Small intestine (tissue), 7 donors: Measurements from ENCODE around the gene MAP1LC3B. TPM values are rescaled to one million over a fixed set of nuclear protein-coding genes. Genes with fewer than 3 reads are reported as not detected.

Experiments
- DNase-seq, 2 donors: peaks; one replicate each; pipeline versions ENCODE4 v3.0.0 to v3.0.0-alpha.2; 2013
- FAIRE-seq: peaks from 2 replicates; lab custom pipeline; 2012; peaks lifted over from hg19 to GRCh38; lab: Jason Lieb, UNC
- H3K27ac ChIP-seq, 3 donors: one replicate each; pipeline ENCODE4 v1.5.1; 2013; ENCODE audit warnings: low read length in 2 of 3, mild to moderate bottlenecking in 2 of 3, control low read depth in 1 of 3, inconsistent platforms in 1 of 3, low read depth in 1 of 3, moderate library complexity in 1 of 3
- H3K27me3 ChIP-seq, 3 donors: one replicate each; pipeline ENCODE4 v1.6.1; 2013; ENCODE audit warnings: low read length in 3 of 3, inconsistent platforms in 1 of 3; ENCODE audit not compliant: control insufficient read depth in 3 of 3, insufficient read depth in 3 of 3
- H3K36me3 ChIP-seq, 3 donors: one replicate each; pipeline ENCODE4 v1.6.1; 2013; ENCODE audit warnings: low read length in 3 of 3, inconsistent platforms in 1 of 3, low read depth in 1 of 3, mild to moderate bottlenecking in 1 of 3, moderate library complexity in 1 of 3; ENCODE audit not compliant: control insufficient read depth in 3 of 3, insufficient read depth in 2 of 3
- H3K4me1 ChIP-seq, 3 donors: one replicate each; pipeline ENCODE4 v1.6.1; 2013; ENCODE audit warnings: low read length in 2 of 3, inconsistent platforms in 1 of 3, low read depth in 1 of 3, mild to moderate bottlenecking in 1 of 3, moderate library complexity in 1 of 3; ENCODE audit not compliant: control insufficient read depth in 3 of 3, insufficient read depth in 2 of 3
- H3K4me3 ChIP-seq, 3 donors: one replicate each; pipeline ENCODE4 v1.5.1; 2013; ENCODE audit warnings: low read length in 3 of 3, control low read depth in 1 of 3, inconsistent platforms in 1 of 3, low read depth in 1 of 3, mild to moderate bottlenecking in 1 of 3, moderate library complexity in 1 of 3
- H3K9me3 ChIP-seq, 2 donors: one replicate each; pipeline ENCODE4 v1.6.1; 2013; ENCODE audit warnings: low read depth in 1 of 2, low read length in 1 of 2; ENCODE audit not compliant: control insufficient read depth in 2 of 2, insufficient read depth in 1 of 2
- WGBS, 3 donors: extraction: QIAGEN DNeasy Blood & Tissue Kit; methylation state at CpG; one replicate each; pipeline ENCODE4 v1.1.7; 2013; 5-methylcytosine and 5-hydroxymethylcytosine counted together
- polyA plus RNA-seq, 4 donors: library from polyadenylated mRNA; stranded (reverse) in 3 of 4; unstranded in 1 of 4; fragments of 200-250 nt in 3 of 4; fragments of 120-200 nt in 1 of 4; gene quantifications; one replicate each; pipeline versions ENCODE4 v1.2.1 to v1.2.3, GENCODE V29; 2013
- donor health status: healthy with polysubstance abuse.
- donor health status: control.
- donor health status: control.
- donor health status: Bipolar disorder and iron deficiency.
- donor health status: healthy.

The MAP1LC3B gene
- polyA plus RNA-seq, 4 donors = 35.1 to 61.1 (median 46.9) TPM

- H3K9me3 ChIP-seq = no peaks in the 10 kb centered on the region
- H3K27me3 ChIP-seq = no peaks in the 10 kb centered on the region
- peak overlapping the region in 2 of 3 donors; percentile 17 to 68 for H3K27ac ChIP-seq
- H3K36me3 ChIP-seq = peaks cover 2 to 70% (median 14%) of the 10 kb centered on the region in 3 donors
- peaks cover 0 to 2% (median 0%) of the 10 kb centered on the region in 3 donors for H3K4me1 ChIP-seq
- no peak overlapping the region for H3K4me3 ChIP-seq
- DNase-seq (no peak), FAIRE-seq (no peak)
- WGBS, 3 donors = 95 to 96% (median 95%) methylated on average over 27 to 28 of the region's 28 CpGs
These were observed 46.3 kb upstream of the MAP1LC3B start for GRCh38 chr16:87345726-87346424.

GRCh38 chr16:87346517-87347060 is 45.5 kb upstream of the MAP1LC3B start:
- 94% methylated on average over 21 of the region's 21 CpGs for WGBS, 3 donors
- Histone ChIP-seq H3K27ac (no peak overlapping the region), H3K36me3 (peaks cover 2 to 70% (median 14%) of the 10 kb centered on the region in 3 donors), H3K4me3 (no peak overlapping the region), H3K4me1 (peaks cover 0 to 2% (median 0%) of the 10 kb centered on the region in 3 donors), H3K9me3 (no peaks in the 10 kb centered on the region), H3K27me3 (no peaks in the 10 kb centered on the region)
- FAIRE-seq (no peak), DNase-seq (no peak)

- Histone ChIP-seq H3K4me3 (no peak overlapping the region), H3K36me3 (peaks cover 2 to 65% (median 7%) of the 10 kb centered on the region in 3 donors), H3K27me3 (no peaks in the 10 kb centered on the region), H3K4me1 (peaks cover 0 to 2% (median 0%) of the 10 kb centered on the region in 3 donors), H3K27ac (no peak overlapping the region), H3K9me3 (no peaks in the 10 kb centered on the region)
- FAIRE-seq (no peak), DNase-seq (no peak)
- WGBS, 3 donors = 94 to 95% (median 95%) methylated on average over 13 of the region's 13 CpGs
These were observed 44.1 kb upstream of the MAP1LC3B start for GRCh38 chr16:87347932-87348615.

GRCh38 chr16:87348616-87349157 is 43.4 kb upstream of the MAP1LC3B start:
- H3K4me1 ChIP-seq = peaks cover 0 to 2% (median 0%) of the 10 kb centered on the region in 3 donors
- no peak overlapping the region for H3K27ac ChIP-seq
- DNase-seq (no peak), FAIRE-seq (no peak)
- peaks cover 2 to 65% (median 6%) of the 10 kb centered on the region in 3 donors for H3K36me3 ChIP-seq
- H3K4me3 ChIP-seq = no peak overlapping the region
- 93 to 96% (median 94%) methylated on average over 13 of the region's 13 CpGs for WGBS, 3 donors
- H3K27me3 ChIP-seq = no peaks in the 10 kb centered on the region
- no peaks in the 10 kb centered on the region for H3K9me3 ChIP-seq

- Histone ChIP-seq H3K4me1 (peaks cover 0 to 2% (median 0%) of the 10 kb centered on the region in 3 donors), H3K9me3 (no peaks in the 10 kb centered on the region), H3K4me3 (no peak overlapping the region), H3K27me3 (no peaks in the 10 kb centered on the region), H3K27ac (no peak overlapping the region), H3K36me3 (peaks cover 2 to 54% (median 6%) of the 10 kb centered on the region in 3 donors)
- DNase-seq = no peak
- 89 to 93% (median 91%) methylated on average over 8 of the region's 8 CpGs for WGBS, 3 donors
- FAIRE-seq = no peak
These were observed 42.1 kb upstream of the MAP1LC3B start for GRCh38 chr16:87350031-87350430.

GRCh38 chr16:87350681-87351319 is 41.3 kb upstream of the MAP1LC3B start:
- Histone ChIP-seq H3K4me1 (no peaks in the 10 kb centered on the region), H3K27ac (no peak overlapping the region), H3K9me3 (no peaks in the 10 kb centered on the region), H3K4me3 (no peak overlapping the region), H3K36me3 (peaks cover 2 to 48% (median 6%) of the 10 kb centered on the region in 3 donors), H3K27me3 (no peaks in the 10 kb centered on the region)
- DNase-seq (no peak), FAIRE-seq (no peak)
- WGBS, 3 donors = 72 to 94% (median 84%) methylated on average over 23 of the region's 23 CpGs

- no peak overlapping the region for H3K27ac ChIP-seq
- peaks cover 5 to 46% (median 6%) of the 10 kb centered on the region in 3 donors for H3K36me3 ChIP-seq
- no peaks in the 10 kb centered on the region for H3K9me3 ChIP-seq
- 73 to 89% (median 82%) methylated on average over 8 to 9 of the region's 9 CpGs for WGBS, 3 donors
- FAIRE-seq (no peak), DNase-seq (no peak)
- no peaks in the 10 kb centered on the region for H3K4me1 ChIP-seq
- H3K4me3 ChIP-seq = no peak overlapping the region
- no peaks in the 10 kb centered on the region for H3K27me3 ChIP-seq
These were observed 40.8 kb upstream of the MAP1LC3B start for GRCh38 chr16:87351320-87351698.

GRCh38 chr16:87352818-87353217 is 39.3 kb upstream of the MAP1LC3B start:
- Histone ChIP-seq H3K4me1 (no peaks in the 10 kb centered on the region), H3K4me3 (no peak overlapping the region), H3K36me3 (peaks cover 5 to 45% (median 6%) of the 10 kb centered on the region in 3 donors), H3K27ac (no peak overlapping the region), H3K27me3 (no peaks in the 10 kb centered on the region), H3K9me3 (no peaks in the 10 kb centered on the region)
- 92 to 96% (median 93%) methylated on average over 13 to 15 of the region's 15 CpGs for WGBS, 3 donors
- DNase-seq (no peak), FAIRE-seq (no peak)
